ENCODE results near the gene SH2D6.

- TF ChIP-seq POLR2AphosphoS5 (IDR thresholded peaks at IDR 0.05) (peak in 2 of 3 donors; percentile 21 to 23), POLR2A (IDR thresholded peaks at IDR 0.05) (no peak)
- TF ChIP-seq, protein P1, sequence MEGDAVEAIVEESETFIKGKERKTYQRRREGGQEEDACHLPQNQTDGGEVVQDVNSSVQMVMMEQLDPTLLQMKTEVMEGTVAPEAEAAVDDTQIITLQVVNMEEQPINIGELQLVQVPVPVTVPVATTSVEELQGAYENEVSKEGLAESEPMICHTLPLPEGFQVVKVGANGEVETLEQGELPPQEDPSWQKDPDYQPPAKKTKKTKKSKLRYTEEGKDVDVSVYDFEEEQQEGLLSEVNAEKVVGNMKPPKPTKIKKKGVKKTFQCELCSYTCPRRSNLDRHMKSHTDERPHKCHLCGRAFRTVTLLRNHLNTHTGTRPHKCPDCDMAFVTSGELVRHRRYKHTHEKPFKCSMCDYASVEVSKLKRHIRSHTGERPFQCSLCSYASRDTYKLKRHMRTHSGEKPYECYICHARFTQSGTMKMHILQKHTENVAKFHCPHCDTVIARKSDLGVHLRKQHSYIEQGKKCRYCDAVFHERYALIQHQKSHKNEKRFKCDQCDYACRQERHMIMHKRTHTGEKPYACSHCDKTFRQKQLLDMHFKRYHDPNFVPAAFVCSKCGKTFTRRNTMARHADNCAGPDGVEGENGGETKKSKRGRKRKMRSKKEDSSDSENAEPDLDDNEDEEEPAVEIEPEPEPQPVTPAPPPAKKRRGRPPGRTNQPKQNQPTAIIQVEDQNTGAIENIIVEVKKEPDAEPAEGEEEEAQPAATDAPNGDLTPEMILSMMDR (IDR thresholded peaks at IDR 0.05), result no peak
These were observed 13.1 kb upstream of the SH2D6 start for GRCh38 chr2:85405201-85406059.
